HepG2 (cell line): ENCODE measurements around the gene PRXL2A. TPM values are rescaled to one million over a fixed set of nuclear protein-coding genes. Genes with fewer than 3 reads are reported as not detected.

Source experiments
- ATAC-seq: fragments of 200-7000 bp; cut with Tn5 transposase; 3 replicates; pipeline ENCODE4 v1.9.1; 2020; ENCODE audit warnings: mild to moderate bottlenecking, moderate library complexity
- BruUV-seq: library from RNA; stranded (reverse); fragments of 400-500 nt; replicated peaks from 2 replicates; lab custom pipeline; 2021; lab: Mats Ljungman, UMichigan
- CTCF ChIA-PET: fragments of 300-600 bp; formaldehyde crosslinking; extraction: SDS; loops from one replicate; lab custom pipeline; 2021; ENCODE audit warnings: low total read pairs, inconsistent platforms, low intra/inter-chr PET ratio; lab: Yijun Ruan, JAX
- POLR2A ChIA-PET: fragments of 350-600 bp; sonication (Branson Sonifier 250); formaldehyde crosslinking; loops from one replicate; lab custom pipeline; 2020; ENCODE audit warnings: antibody characterized with exemption, inconsistent platforms; lab: Yijun Ruan, JAX
- DNase-seq: peaks from one replicate; pipeline ENCODE4 v3.0.0-alpha.2; 2015; ENCODE audit warnings: low spot score
- FAIRE-seq: peaks from 3 replicates; lab custom pipeline; 2011; peaks lifted over from hg19 to GRCh38; lab: Jason Lieb, UNC
- H2AFZ ChIP-seq: one replicate; pipeline ENCODE4 v1.6.1; 2011; ENCODE audit warnings: low read length, inconsistent platforms
- H3K27ac ChIP-seq: fragments of 300-600 bp; 3 replicates; pipeline ENCODE4 v1.8.0; 2011; ENCODE audit warnings: mixed run types, mild to moderate bottlenecking, mixed read lengths, low read length, inconsistent platforms; ENCODE audit not compliant: insufficient read depth; ENCODE audit errors: extremely low read length
- H3K27me3 ChIP-seq, 2 experiments: fragments of 200-600 bp in 1 of 2; 2 replicates in 1 of 2; 3 replicates in 1 of 2; pipeline versions ENCODE4 v1.6.0 to v1.8.0; 2011; ENCODE audit warnings: low read length in 2 of 2, mild to moderate bottlenecking in 2 of 2, moderate library complexity in 2 of 2, inconsistent platforms in 1 of 2; ENCODE audit not compliant: insufficient read depth in 2 of 2, control insufficient read depth in 1 of 2
- H3K36me3 ChIP-seq, 2 experiments: fragments of 200-600 bp in 1 of 2; replicated peaks in 1 of 2; 2 replicates in 1 of 2; 3 replicates in 1 of 2; pipeline versions ENCODE4 v1.5.1 to v1.8.0; 2011; ENCODE audit warnings: low read length in 2 of 2, inconsistent platforms in 1 of 2; ENCODE audit not compliant: insufficient read depth in 2 of 2, control insufficient read depth in 1 of 2
- H3K4me1 ChIP-seq: 2 replicates; pipeline ENCODE4 v1.5.1; 2012; ENCODE audit warnings: low read length, inconsistent platforms; ENCODE audit not compliant: insufficient read depth
- H3K4me2 ChIP-seq: 2 replicates; pipeline ENCODE4 v1.6.0; 2011; ENCODE audit warnings: low read depth, low read length, inconsistent platforms
- H3K4me3 ChIP-seq, 3 experiments: fragments of 200-600 bp in 1 of 3; sonication (generic), shearing (Covaris generic) in 1 of 3; replicated peaks in 1 of 3; 2 replicates each; pipeline ENCODE4 v1.5.1; 2011 to 2016; ENCODE audit warnings: low read length in 3 of 3, inconsistent platforms in 2 of 3, low read depth in 2 of 3, mild to moderate bottlenecking in 2 of 3, control low read depth in 1 of 3, mixed read lengths in 1 of 3; ENCODE audit not compliant: insufficient read depth in 1 of 3
- H3K79me2 ChIP-seq: one replicate; pipeline ENCODE4 v1.6.1; 2011; ENCODE audit warnings: low read length, inconsistent platforms; ENCODE audit not compliant: insufficient read depth
- H3K9ac ChIP-seq: 2 replicates; pipeline ENCODE4 v1.6.0; 2011; ENCODE audit warnings: mild to moderate bottlenecking, low read depth, low read length, inconsistent platforms; ENCODE audit not compliant: insufficient read depth
- H3K9me3 ChIP-seq: 2 replicates; pipeline ENCODE4 v1.5.1; 2012; ENCODE audit warnings: mild to moderate bottlenecking, low read length
- H4K20me1 ChIP-seq: 2 replicates; pipeline ENCODE4 v1.6.0; 2011; ENCODE audit warnings: inconsistent platforms, mild to moderate bottlenecking, low read length, moderate library complexity; ENCODE audit not compliant: insufficient read depth
- DNMT3B ChIP-seq: conservative IDR thresholded peaks from 2 replicates; pipeline ENCODE4 v1.6.1; 2016; ENCODE audit warnings: missing biosample characterization, control low read depth
- EED ChIP-seq: sonication (generic); formaldehyde crosslinking; IDR thresholded peaks from 2 replicates; pipeline ENCODE4 v1.5.0; 2020; ENCODE audit warnings: mild to moderate bottlenecking, missing genetic modification reagents
- FLYWCH1 ChIP-seq: sonication (generic); formaldehyde crosslinking; IDR thresholded peaks from 2 replicates; pipeline ENCODE4 v1.8.1; 2023; ENCODE audit warnings: mild to moderate bottlenecking, missing genetic modification reagents
- HMG20B ChIP-seq: conservative IDR thresholded peaks from 2 replicates; pipeline ENCODE4 v1.6.1; 2016; ENCODE audit warnings: missing genetic modification reagents, missing compliant biosample characterization
- MEIS1 ChIP-seq: sonication (generic); formaldehyde crosslinking; IDR thresholded peaks from 2 replicates; pipeline ENCODE4 v1.9.0; 2021; ENCODE audit warnings: mild to moderate bottlenecking, missing genetic modification reagents, moderate library complexity, borderline replicate concordance
- NBN ChIP-seq: fragments of 450-650 bp; conservative IDR thresholded peaks from 2 replicates; pipeline ENCODE4 v1.6.1; 2017
- REL ChIP-seq: sonication (generic); formaldehyde crosslinking; conservative IDR thresholded peaks from 2 replicates; pipeline ENCODE4 v1.8.0; 2022; ENCODE audit warnings: mild to moderate bottlenecking, missing genetic modification reagents, moderate library complexity
- ZBTB40 ChIP-seq, 2 experiments: fragments of 450-650 bp in 1 of 2; sonication (generic) in 1 of 2; formaldehyde crosslinking in 1 of 2; IDR thresholded peaks; 2 replicates each; pipeline versions ENCODE4 v1.6.1 to v1.8.0; 2016 to 2022; ENCODE audit warnings: antibody characterized with exemption in 1 of 2, mild to moderate bottlenecking in 1 of 2, missing genetic modification reagents in 1 of 2
- ZFY ChIP-seq: sonication (generic); formaldehyde crosslinking; IDR thresholded peaks from 2 replicates; pipeline ENCODE4 v1.4.0; 2020; ENCODE audit warnings: missing genetic modification reagents
- ZNF251 ChIP-seq: sonication (generic); formaldehyde crosslinking; IDR thresholded peaks from 2 replicates; pipeline ENCODE4 v1.9.0; 2021; ENCODE audit warnings: mild to moderate bottlenecking, missing genetic modification reagents
- ZNF570 ChIP-seq: sonication (generic); formaldehyde crosslinking; IDR thresholded peaks from 2 replicates; pipeline ENCODE4 v1.4.0; 2020; ENCODE audit warnings: mild to moderate bottlenecking, missing genetic modification reagents, borderline replicate concordance
- WGBS: methylation state at CpG from one replicate; pipeline ENCODE4 v1.1.6; 2017; ENCODE audit warnings: low lambda C conversion rate; 5-methylcytosine and 5-hydroxymethylcytosine counted together
- in situ Hi-C: cut with HindIII; loops from 2 replicates; pipeline ENCODE4 v1.10.0; 2017; ENCODE audit warnings: low pct_unique_long_range_greater_than_20kb; ENCODE audit not compliant: extremely low pct_ligation_motif_present
- intact Hi-C: fragments of 100-400 bp; cut with micrococcal nuclease; formaldehyde crosslinking; loops from one replicate; pipeline ENCODE4 v1.10.0; 2022; ENCODE audit not compliant: unreplicated experiment
- polyA plus RNA-seq, 8 experiments: library from polyadenylated mRNA; depleted of rRNA in 3 of 8; stranded (reverse) in 7 of 8; unstranded in 1 of 8; fragments of >200 nt; fragmentation: Illumina TruSeq in 4 of 8; extraction: Trizol in 4 of 8; gene quantifications; 2 replicates each; pipeline versions ENCODE4 v1.2.1 to v1.2.3, GENCODE V29; 2011 to 2016; ENCODE audit warnings: low read depth in 4 of 8, missing spikeins in 1 of 8, mixed read lengths in 1 of 8; ENCODE audit not compliant: insufficient read depth in 1 of 8
- total RNA-seq, 5 experiments: library from RNA; depleted of rRNA; stranded (reverse); fragments of >200 nt; fragmentation: Illumina TruSeq; extraction: Trizol; gene quantifications; 2 replicates each; pipeline ENCODE4 v1.2.3, GENCODE V29; 2016; ENCODE audit warnings: low read depth in 1 of 5
- TF ChIP-seq, protein P1 (sequence below): sonication (generic); formaldehyde crosslinking; IDR thresholded peaks from 2 replicates; pipeline ENCODE4 v1.4.0; 2020; ENCODE audit warnings: missing genetic modification reagents

The PRXL2A gene
- total and polyA plus RNA-seq, 2 of the 13 experiments (the other 11 are each of a cell fraction or from before 2014, with no cell fraction given), result 43.9 to 79.9 TPM

DNA sequence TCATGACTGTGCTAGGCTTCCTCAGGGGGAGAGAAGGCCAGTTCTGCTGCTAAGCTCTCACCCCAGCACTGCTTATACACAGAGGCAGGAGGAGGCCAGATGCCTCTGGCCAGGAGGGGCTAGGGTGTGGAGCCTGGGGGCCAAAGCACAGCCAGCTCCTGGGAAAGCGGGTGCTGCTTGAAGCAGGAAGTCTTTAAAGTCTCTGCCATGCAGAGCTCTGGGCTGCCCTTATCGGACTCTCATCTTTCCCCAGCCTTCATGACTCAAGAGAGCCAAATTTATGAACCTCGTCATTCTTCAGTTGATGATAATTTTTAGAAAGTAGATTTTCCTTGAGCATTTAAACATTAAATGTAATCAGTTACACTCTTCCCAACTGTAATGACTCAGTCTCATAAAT, 34.5 kb downstream of the PRXL2A start:
- Histone ChIP-seq H3K9ac (no peak overlapping the region), H4K20me1 (no peaks in the 10 kb centered on the region), H3K27me3 (no peaks in the 10 kb centered on the region), H3K4me3 (no peak overlapping the region), H3K9me3 (no peaks in the 10 kb centered on the region), H3K79me2 (no peaks in the 10 kb centered on the region), H3K4me2 (no peak overlapping the region), H3K36me3 (no peaks in the 10 kb centered on the region), H3K27ac (no peak overlapping the region), H3K4me1 (peaks cover 46% of the 10 kb centered on the region), H2AFZ (no peak overlapping the region)
- ChIA-PET POLR2A (interaction anchor here (1.8 kb wide), 1 partner anchor 35 kb away, joined by 6 read pairs; the partner anchor contains the start of gene PRXL2A), CTCF (interaction anchor here (1.2 to 4.5 kb wide), 3 partner anchors 60 to 65 kb away, joined by 6 to 65 read pairs (median 46); no protein-coding TSS in a partner anchor)
- no peak for FAIRE-seq
- no peak for DNase-seq
- no peak for ATAC-seq
- in situ Hi-C loops, result loop anchor here (5.0 kb wide), 1 partner anchor 56 kb away; no protein-coding TSS in a partner anchor
- WGBS, result 49% methylated on average over 3 of the region's 3 CpGs
- no TSS peak for BruUV-seq
- intact Hi-C loops, result loop anchor here (1.0 to 10.0 kb wide), 5 partner anchors 36 to 482 kb away; partner anchors contain the start of gene PRXL2A
- TF ChIP-seq REL (CRISPR knock-in tag) (no peak), EED (CRISPR knock-in tag) (no peak), FLYWCH1 (CRISPR knock-in tag) (no peak), ZNF251 (CRISPR knock-in tag) (no peak), ZNF570 (no peak), NBN (no peak), ZFY (CRISPR knock-in tag) (no peak), MEIS1 (CRISPR knock-in tag) (no peak), HMG20B (CRISPR knock-in tag) (no peak), DNMT3B (no peak), ZBTB40 (IDR thresholded peaks at IDR 0.05) (no peak), ZBTB40 (CRISPR knock-in tag; IDR thresholded peaks at IDR 0.05) (no peak)
- TF ChIP-seq, protein P1, sequence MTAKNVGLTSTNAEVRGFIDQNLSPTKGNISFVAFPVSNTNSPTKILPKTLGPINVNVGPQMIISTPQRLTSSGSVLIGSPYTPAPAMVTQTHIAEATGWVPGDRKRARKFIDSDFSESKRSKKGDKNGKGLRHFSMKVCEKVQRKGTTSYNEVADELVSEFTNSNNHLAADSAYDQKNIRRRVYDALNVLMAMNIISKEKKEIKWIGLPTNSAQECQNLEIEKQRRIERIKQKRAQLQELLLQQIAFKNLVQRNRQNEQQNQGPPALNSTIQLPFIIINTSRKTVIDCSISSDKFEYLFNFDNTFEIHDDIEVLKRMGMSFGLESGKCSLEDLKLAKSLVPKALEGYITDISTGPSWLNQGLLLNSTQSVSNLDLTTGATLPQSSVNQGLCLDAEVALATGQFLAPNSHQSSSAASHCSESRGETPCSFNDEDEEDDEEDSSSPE, result no peak
